Chondrocyte (in vitro differentiated cells): ENCODE data around the gene PPFIA1. TPM values are rescaled to one million over a fixed set of nuclear protein-coding genes. Genes with fewer than 3 reads are reported as not detected.
A peak's percentile ranks its signal among the peaks of the same experiment; 100 is the strongest.

ENCODE experiments used
- DNase-seq: peaks from one replicate; pipeline ENCODE4 v3.0.0; 2021; ENCODE audit warnings: mixed read lengths, low spot score
- H3K27ac Mint-ChIP-seq: one replicate; pipeline ENCODE4 v1.8.0; 2021; ENCODE audit warnings: mild to moderate bottlenecking, moderate library complexity, mixed read lengths; ENCODE audit not compliant: unreplicated experiment
- H3K27me3 Mint-ChIP-seq: 2 replicates; pipeline ENCODE4 v1.8.0; 2021; ENCODE audit warnings: low read depth, mixed read lengths
- H3K36me3 Mint-ChIP-seq: 2 replicates; pipeline ENCODE4 v1.8.0; 2021; ENCODE audit warnings: low read depth, mixed read lengths
- H3K4me1 Mint-ChIP-seq: 2 replicates; pipeline ENCODE4 v1.8.0; 2021; ENCODE audit warnings: low read depth, mild to moderate bottlenecking, mixed read lengths
- H3K4me3 Mint-ChIP-seq: one replicate; pipeline ENCODE4 v1.8.0; 2021; ENCODE audit warnings: mild to moderate bottlenecking, moderate library complexity, mixed read lengths; ENCODE audit not compliant: unreplicated experiment
- H3K9me3 Mint-ChIP-seq: 2 replicates; pipeline ENCODE4 v1.8.0; 2021; ENCODE audit warnings: low read depth, mixed read lengths
- CTCF ChIP-seq: fragments of 200-600 bp; sonication (generic); IDR thresholded peaks from 2 replicates; pipeline ENCODE4 v1.5.0; 2021; ENCODE audit warnings: antibody characterized with exemption, mild to moderate bottlenecking, moderate library complexity
- total RNA-seq: library from RNA; stranded (reverse); gene quantifications from 3 replicates; pipeline ENCODE4 v1.2.1, GENCODE V29; 2021

Gene PPFIA1
- total RNA-seq, 1 donor from 2014 or later = 63.5 TPM

DNA sequence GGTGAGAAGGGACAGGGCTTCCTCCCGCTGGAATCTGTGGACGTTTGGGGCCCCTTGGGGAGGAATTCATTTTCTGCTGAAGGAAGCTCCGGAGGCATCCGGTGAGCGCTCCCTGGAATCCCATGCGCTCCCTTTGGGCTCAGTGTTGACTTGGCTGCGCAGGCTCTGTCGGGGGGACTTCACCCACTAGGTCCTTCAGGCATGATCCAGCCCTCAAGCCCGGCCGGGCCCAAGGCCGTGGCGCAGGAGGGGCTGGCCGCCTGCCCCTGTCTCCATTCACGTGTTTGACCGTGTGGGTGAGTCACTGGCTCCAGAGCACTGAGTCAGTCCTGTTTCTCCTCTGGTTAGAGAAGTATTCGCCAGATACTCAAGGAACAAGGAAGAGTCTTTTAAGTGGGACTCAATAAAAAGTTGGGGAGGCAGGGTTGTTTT is 129.2 kb downstream of the PPFIA1 start:
- Mint-ChIP-seq H3K4me3 (peak overlapping the region; percentile 82), H3K27ac (peak overlapping the region; percentile 97), H3K27me3 (no peaks in the 10 kb centered on the region), H3K36me3 (peaks cover 2% of the 10 kb centered on the region), H3K4me1 (peaks cover 39% of the 10 kb centered on the region), H3K9me3 (no peaks in the 10 kb centered on the region)
- no peak for DNase-seq
- no peak for TF ChIP-seq CTCF

- Mint-ChIP-seq H3K27ac (peak overlapping the region; percentile 68), H3K27me3 (no peaks in the 10 kb centered on the region), H3K9me3 (no peaks in the 10 kb centered on the region), H3K36me3 (peaks cover 4% of the 10 kb centered on the region), H3K4me1 (peaks cover 44% of the 10 kb centered on the region), H3K4me3 (peak overlapping the region; percentile 25)
- no peak for DNase-seq
- TF ChIP-seq CTCF = no peak
These were observed 130.2 kb downstream of the PPFIA1 start for GRCh38 chr11:70400643-70401042.

GRCh38 chr11:70402016-70402415 is 131.5 kb downstream of the PPFIA1 start:
- Mint-ChIP-seq H3K36me3 (peaks cover 5% of the 10 kb centered on the region), H3K9me3 (no peaks in the 10 kb centered on the region), H3K27ac (peak overlapping the region; percentile 68), H3K4me1 (peaks cover 43% of the 10 kb centered on the region), H3K4me3 (no peak overlapping the region), H3K27me3 (no peaks in the 10 kb centered on the region)
- DNase-seq = no peak
- no peak for TF ChIP-seq CTCF

- TF ChIP-seq CTCF = no peak
- Mint-ChIP-seq H3K4me3 (no peak overlapping the region), H3K36me3 (peaks cover 9% of the 10 kb centered on the region), H3K9me3 (no peaks in the 10 kb centered on the region), H3K27ac (peak overlapping the region; percentile 68), H3K27me3 (no peaks in the 10 kb centered on the region), H3K4me1 (peaks cover 37% of the 10 kb centered on the region)
- DNase-seq = no peak
These were observed 132.2 kb downstream of the PPFIA1 start for GRCh38 chr11:70402685-70403084.

DNA sequence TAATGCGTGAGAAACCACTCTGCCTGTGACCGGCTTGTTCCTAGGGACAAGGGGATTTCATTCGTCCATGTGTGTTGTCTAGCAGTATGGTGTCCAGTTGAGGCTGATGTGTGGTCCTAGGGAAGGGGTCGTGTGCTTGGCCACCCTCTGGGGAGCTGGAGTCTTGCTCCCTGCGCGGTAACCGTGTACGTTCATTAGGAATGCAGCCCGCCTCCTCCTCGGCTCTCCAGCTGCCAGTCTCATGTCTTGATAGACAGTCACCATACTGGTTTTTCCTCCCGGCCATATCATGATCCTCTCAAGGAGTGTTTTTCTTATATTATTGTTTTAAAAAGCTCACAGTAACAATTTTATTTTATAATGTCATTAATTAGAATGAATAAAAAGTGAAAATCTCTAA is 133.8 kb downstream of the PPFIA1 start:
- Mint-ChIP-seq H3K27ac (no peak overlapping the region), H3K4me1 (peaks cover 33% of the 10 kb centered on the region), H3K9me3 (no peaks in the 10 kb centered on the region), H3K27me3 (no peaks in the 10 kb centered on the region), H3K36me3 (peaks cover 14% of the 10 kb centered on the region), H3K4me3 (no peak overlapping the region)
- TF ChIP-seq CTCF = no peak
- no peak for DNase-seq
